ENCODE results near the gene LPAR2. TPM values are rescaled to one million over a fixed set of nuclear protein-coding genes. Genes with fewer than 3 reads are reported as not detected.

The LPAR2 gene
- total and polyA plus RNA-seq, 2 experiments from 2014 or later, result 39.4 to 63.1 TPM

- TF ChIP-seq ZNF462 (CRISPR knock-in tag; IDR thresholded peaks at IDR 0.05), result no peak
- TF ChIP-seq ZNF331 (CRISPR knock-in tag; IDR thresholded peaks at IDR 0.05; ENCODE audit: low read depth), result no peak
- no peak for TF ChIP-seq STAT1 (IDR thresholded peaks at IDR 0.05; ENCODE audit: unreplicated experiment)
- TF ChIP-seq CTCF (conservative IDR thresholded peaks at IDR 0.05; ENCODE audit: low read depth in 2 of 2), result no peak
- no peak for TF ChIP-seq NANOG (IDR thresholded peaks at IDR 0.05; ENCODE audit: borderline replicate concordance)
- no peak for TF ChIP-seq EZH2phosphoT487 (IDR thresholded peaks at IDR 0.05; ENCODE audit: unreplicated experiment)
- no peak for TF ChIP-seq ZNF114 (CRISPR knock-in tag; IDR thresholded peaks at IDR 0.05)
These were observed 43.7 kb downstream of the LPAR2 start (continued) for GRCh38 chr19:19584356-19584755.

GRCh38 chr19:19582471-19582870, 45.5 kb downstream of the LPAR2 start:
- H3K4me1 Mint-ChIP-seq, result no peaks in the 10 kb centered on the region
- DNase-seq (ENCODE audit: low spot score), result no peak
- Histone ChIP-seq H4K20me1 (replicated peaks; ENCODE audit: insufficient read depth) (no peaks in the 10 kb centered on the region), H3K4me2 (no peak overlapping the region), H3K79me2 (replicated peaks; ENCODE audit: insufficient read depth) (no peaks in the 10 kb centered on the region), H3F3A (replicated peaks; ENCODE audit: low read depth) (no peaks in the 10 kb centered on the region), H2AFZ (no peak overlapping the region), H3K9me2 (ENCODE audit: insufficient read depth) (no peaks in the 10 kb centered on the region), H3K27me3 (ENCODE audit: insufficient read depth) (no peaks in the 10 kb centered on the region), H3K27ac (ENCODE audit: low read depth) (no peak overlapping the region), H3K4me1 (ENCODE audit: insufficient read depth) (no peaks in the 10 kb centered on the region), H3K4me3 (no peak overlapping the region), H3K36me3 (ENCODE audit: insufficient read depth) (no peaks in the 10 kb centered on the region)
- no peaks in the 10 kb centered on the region for H3K9me3 Mint-ChIP-seq
- no peak overlapping the region; the same call in 1 of the 2 replicates for H3K27ac Mint-ChIP-seq
- peaks cover 5% of the 10 kb centered on the region for H3K27me3 Mint-ChIP-seq (ENCODE audit: insufficient read depth, low read depth, poor library complexity)
- H3K4me3 Mint-ChIP-seq, result no peak overlapping the region
- H3K36me3 Mint-ChIP-seq (ENCODE audit: low read depth), result no peaks in the 10 kb centered on the region
- no peak for ATAC-seq
- TF ChIP-seq ZNF331 (CRISPR knock-in tag; IDR thresholded peaks at IDR 0.05; ENCODE audit: low read depth) (no peak), ZNF114 (CRISPR knock-in tag; IDR thresholded peaks at IDR 0.05) (no peak), CTCF (conservative IDR thresholded peaks at IDR 0.05; ENCODE audit: low read depth in 2 of 2) (no peak)

Data from GM23338 (cell line).